Liver (tissue), 9 donors: ENCODE data around the gene ASB13. TPM values are rescaled to one million over a fixed set of nuclear protein-coding genes. Genes with fewer than 3 reads are reported as not detected.

Experiments used
- DNase-seq: peaks from one replicate; pipeline ENCODE4 v3.0.0-alpha.2; 2017; ENCODE audit warnings: low spot score
- H3K27ac ChIP-seq, 2 donors: one replicate each; pipeline ENCODE4 v1.7.0; 2013; ENCODE audit warnings: inconsistent platforms in 2 of 2, low read length in 2 of 2, control low read depth in 1 of 2, low read depth in 1 of 2, mild to moderate bottlenecking in 1 of 2
- H3K27me3 ChIP-seq, 4 donors: one replicate each; pipeline versions ENCODE4 v1.6.1 to v1.7.0; 2013; ENCODE audit warnings: low read length in 3 of 4, inconsistent platforms in 1 of 4, mild to moderate bottlenecking in 1 of 4, moderate library complexity in 1 of 4; ENCODE audit not compliant: control insufficient read depth in 4 of 4, insufficient read depth in 4 of 4
- H3K36me3 ChIP-seq, 4 donors: one replicate each; pipeline versions ENCODE4 v1.6.1 to v1.7.0; 2013; ENCODE audit warnings: low read length in 3 of 4, mild to moderate bottlenecking in 3 of 4, low read depth in 1 of 4, moderate library complexity in 1 of 4; ENCODE audit not compliant: control insufficient read depth in 4 of 4, insufficient read depth in 3 of 4
- H3K4me1 ChIP-seq, 4 donors: one replicate each; pipeline versions ENCODE4 v1.6.1 to v1.7.0; 2013; ENCODE audit warnings: low read length in 3 of 4, mild to moderate bottlenecking in 3 of 4, moderate library complexity in 1 of 4; ENCODE audit not compliant: control insufficient read depth in 4 of 4, insufficient read depth in 4 of 4
- H3K4me3 ChIP-seq, 3 donors: one replicate each; pipeline versions ENCODE4 v1.6.1 to v1.7.0; 2013; ENCODE audit warnings: low read length in 3 of 3, control low read depth in 1 of 3, low read depth in 1 of 3, mild to moderate bottlenecking in 1 of 3
- H3K9ac ChIP-seq, 2 donors: one replicate each; pipeline ENCODE4 v1.7.0; 2013; ENCODE audit warnings: low read length in 2 of 2, mild to moderate bottlenecking in 2 of 2, moderate library complexity in 2 of 2, control low read depth in 1 of 2, low read depth in 1 of 2
- H3K9me3 ChIP-seq, 4 donors: one replicate each; pipeline versions ENCODE4 v1.6.1 to v1.7.0; 2013; ENCODE audit warnings: low read length in 3 of 4; ENCODE audit not compliant: control insufficient read depth in 4 of 4
- EGR1 ChIP-seq, 2 donors: IDR thresholded peaks; 2 replicates each; pipeline ENCODE4 v1.6.1; 2016 to 2018; ENCODE audit warnings: antibody characterized with exemption in 2 of 2, low read depth in 2 of 2
- FOXA1 ChIP-seq: IDR thresholded peaks from 2 replicates; pipeline ENCODE4 v1.6.1; 2016; ENCODE audit warnings: antibody characterized with exemption
- FOXA2 ChIP-seq: IDR thresholded peaks from 2 replicates; pipeline ENCODE4 v1.6.1; 2016; ENCODE audit warnings: antibody characterized with exemption
- GABPA ChIP-seq, 2 donors: IDR thresholded peaks in 1 of 2; conservative IDR thresholded peaks in 1 of 2; 2 replicates each; pipeline ENCODE4 v1.6.1; 2016; ENCODE audit warnings: antibody characterized with exemption in 2 of 2, mild to moderate bottlenecking in 1 of 2, moderate library complexity in 1 of 2
- HNF4A ChIP-seq, 2 donors: conservative IDR thresholded peaks; 2 replicates each; pipeline ENCODE4 v1.6.1; 2016; ENCODE audit warnings: antibody characterized with exemption in 2 of 2, mild to moderate bottlenecking in 2 of 2
- HNF4G ChIP-seq: IDR thresholded peaks from 2 replicates; pipeline ENCODE4 v1.6.1; 2016; ENCODE audit warnings: antibody characterized with exemption
- JUND ChIP-seq, 2 donors: IDR thresholded peaks; 2 replicates each; pipeline ENCODE4 v1.6.1; 2016; ENCODE audit warnings: antibody characterized with exemption in 2 of 2
- MAX ChIP-seq: IDR thresholded peaks from 2 replicates; pipeline ENCODE4 v1.6.1; 2016; ENCODE audit warnings: antibody characterized with exemption
- NR2F2 ChIP-seq: IDR thresholded peaks from 2 replicates; pipeline ENCODE4 v1.6.1; 2016; ENCODE audit warnings: antibody characterized with exemption
- RAD21 ChIP-seq, 2 donors: IDR thresholded peaks; 2 replicates each; pipeline ENCODE4 v1.6.1; 2016; ENCODE audit warnings: antibody characterized with exemption in 2 of 2, mild to moderate bottlenecking in 2 of 2
- REST ChIP-seq: IDR thresholded peaks from 2 replicates; pipeline ENCODE4 v1.6.1; 2016; ENCODE audit warnings: antibody characterized with exemption, mild to moderate bottlenecking
- RXRA ChIP-seq, 2 donors: IDR thresholded peaks; 2 replicates each; pipeline ENCODE4 v1.6.1; 2017 to 2018; ENCODE audit warnings: antibody characterized with exemption in 2 of 2, mild to moderate bottlenecking in 1 of 2
- SP1 ChIP-seq: IDR thresholded peaks from 2 replicates; pipeline ENCODE4 v1.6.1; 2018; ENCODE audit warnings: antibody characterized with exemption, mild to moderate bottlenecking
- TAF1 ChIP-seq: conservative IDR thresholded peaks from 2 replicates; pipeline ENCODE4 v1.6.1; 2016; ENCODE audit warnings: antibody characterized with exemption, mild to moderate bottlenecking
- YY1 ChIP-seq: IDR thresholded peaks from 2 replicates; pipeline ENCODE4 v1.6.1; 2016; ENCODE audit warnings: antibody characterized with exemption, mild to moderate bottlenecking
- WGBS: extraction: QIAGEN DNeasy Blood & Tissue Kit; methylation state at CpG from one replicate; pipeline ENCODE4 v1.1.7; 2013; 5-methylcytosine and 5-hydroxymethylcytosine counted together
- polyA plus RNA-seq, 2 donors: library from polyadenylated mRNA; stranded (reverse) in 1 of 2; unstranded in 1 of 2; fragments of 200-250 nt in 1 of 2; fragments of >200 nt in 1 of 2; fragmentation: Nextera tagmentation in 1 of 2; extraction: Ambion mirVana in 1 of 2; gene quantifications; one replicate each; pipeline versions ENCODE4 v1.2.1 to v1.2.3, GENCODE V29; 2013 to 2015
- total RNA-seq, 2 donors: library from RNA; depleted of rRNA; stranded (reverse); fragments of >200 nt; gene quantifications; one replicate each; pipeline ENCODE4 v1.2.3, GENCODE V29; 2014
- TF ChIP-seq, protein P1 (sequence below): IDR thresholded peaks from 2 replicates; pipeline ENCODE4 v1.6.1; 2016; ENCODE audit warnings: antibody characterized with exemption
- TF ChIP-seq, protein P2 (sequence below): fragments of 150-350 bp; IDR thresholded peaks from 2 replicates; pipeline ENCODE4 v1.5.1; 2017; ENCODE audit warnings: improper control_type of control experiment, low read depth, low read length; ENCODE audit not compliant: missing input control
- TF ChIP-seq, protein P3 (sequence below): IDR thresholded peaks from 2 replicates; pipeline ENCODE4 v1.6.1; 2016; ENCODE audit warnings: antibody characterized with exemption
- donor health status: healthy.
- donor health status: healthy.
- donor health status: healthy.
- donor health status: healthy.
- donor health status: healthy.

ASB13 gene
- total and polyA plus RNA-seq, 4 donors, result 8.5 to 48.3 (median 42.5) TPM

GRCh38 chr10:5632446-5632845, 33.9 kb downstream of the ASB13 start (continued):
- TF ChIP-seq, protein P1, sequence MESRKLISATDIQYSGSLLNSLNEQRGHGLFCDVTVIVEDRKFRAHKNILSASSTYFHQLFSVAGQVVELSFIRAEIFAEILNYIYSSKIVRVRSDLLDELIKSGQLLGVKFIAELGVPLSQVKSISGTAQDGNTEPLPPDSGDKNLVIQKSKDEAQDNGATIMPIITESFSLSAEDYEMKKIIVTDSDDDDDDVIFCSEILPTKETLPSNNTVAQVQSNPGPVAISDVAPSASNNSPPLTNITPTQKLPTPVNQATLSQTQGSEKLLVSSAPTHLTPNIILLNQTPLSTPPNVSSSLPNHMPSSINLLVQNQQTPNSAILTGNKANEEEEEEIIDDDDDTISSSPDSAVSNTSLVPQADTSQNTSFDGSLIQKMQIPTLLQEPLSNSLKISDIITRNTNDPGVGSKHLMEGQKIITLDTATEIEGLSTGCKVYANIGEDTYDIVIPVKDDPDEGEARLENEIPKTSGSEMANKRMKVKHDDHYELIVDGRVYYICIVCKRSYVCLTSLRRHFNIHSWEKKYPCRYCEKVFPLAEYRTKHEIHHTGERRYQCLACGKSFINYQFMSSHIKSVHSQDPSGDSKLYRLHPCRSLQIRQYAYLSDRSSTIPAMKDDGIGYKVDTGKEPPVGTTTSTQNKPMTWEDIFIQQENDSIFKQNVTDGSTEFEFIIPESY, result no peak
- TF ChIP-seq SP1, result no peak

DNA sequence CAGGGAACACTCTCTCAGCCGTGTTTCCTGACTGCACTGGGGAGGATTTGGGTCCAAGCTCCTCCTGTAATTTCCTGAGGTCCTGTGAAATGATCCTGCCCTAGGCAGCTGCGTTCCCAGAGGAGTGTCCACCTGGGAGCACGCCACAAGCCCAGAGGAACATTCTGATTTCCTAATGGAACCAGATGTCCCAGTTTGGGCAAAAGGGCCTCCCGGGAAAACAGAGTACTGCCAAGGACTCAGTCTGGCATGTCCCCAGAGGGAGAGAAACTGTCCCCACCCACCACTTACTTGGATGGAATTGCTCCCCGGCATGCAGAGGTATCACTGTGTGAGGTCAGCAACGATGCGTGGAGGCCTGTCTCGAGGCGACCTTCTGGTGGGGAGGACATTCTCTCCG, 34.5 kb downstream of the ASB13 start:
- H3K4me1 ChIP-seq, result peaks cover 12 to 40% (median 33%) of the 10 kb centered on the region in 4 donors
- no peak for TF ChIP-seq FOXA1
- no peak for TF ChIP-seq FOXA2
- TF ChIP-seq TAF1, result no peak
- no peak for TF ChIP-seq NR2F2
- no peak for TF ChIP-seq JUND (IDR thresholded peaks at IDR 0.05)
- TF ChIP-seq REST, result no peak
- TF ChIP-seq, protein P2, sequence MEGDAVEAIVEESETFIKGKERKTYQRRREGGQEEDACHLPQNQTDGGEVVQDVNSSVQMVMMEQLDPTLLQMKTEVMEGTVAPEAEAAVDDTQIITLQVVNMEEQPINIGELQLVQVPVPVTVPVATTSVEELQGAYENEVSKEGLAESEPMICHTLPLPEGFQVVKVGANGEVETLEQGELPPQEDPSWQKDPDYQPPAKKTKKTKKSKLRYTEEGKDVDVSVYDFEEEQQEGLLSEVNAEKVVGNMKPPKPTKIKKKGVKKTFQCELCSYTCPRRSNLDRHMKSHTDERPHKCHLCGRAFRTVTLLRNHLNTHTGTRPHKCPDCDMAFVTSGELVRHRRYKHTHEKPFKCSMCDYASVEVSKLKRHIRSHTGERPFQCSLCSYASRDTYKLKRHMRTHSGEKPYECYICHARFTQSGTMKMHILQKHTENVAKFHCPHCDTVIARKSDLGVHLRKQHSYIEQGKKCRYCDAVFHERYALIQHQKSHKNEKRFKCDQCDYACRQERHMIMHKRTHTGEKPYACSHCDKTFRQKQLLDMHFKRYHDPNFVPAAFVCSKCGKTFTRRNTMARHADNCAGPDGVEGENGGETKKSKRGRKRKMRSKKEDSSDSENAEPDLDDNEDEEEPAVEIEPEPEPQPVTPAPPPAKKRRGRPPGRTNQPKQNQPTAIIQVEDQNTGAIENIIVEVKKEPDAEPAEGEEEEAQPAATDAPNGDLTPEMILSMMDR, result no peak
- peak; percentile 48 to 63 for TF ChIP-seq RXRA (IDR thresholded peaks at IDR 0.05)
- TF ChIP-seq, protein P1, result peak; percentile 33
- no peak for TF ChIP-seq GABPA (IDR thresholded peaks at IDR 0.05 in 1 of 2, conservative IDR thresholded peaks at IDR 0.05 in 1 of 2)
- TF ChIP-seq EGR1 (IDR thresholded peaks at IDR 0.05; ENCODE audit: low read depth in 2 of 2), result peak in 1 of 2 donors; percentile 38
- peak in 1 of 2 donors; percentile 27 for TF ChIP-seq RAD21 (IDR thresholded peaks at IDR 0.05)
- TF ChIP-seq MAX, result peak; percentile 67
- peak; percentile 1 for TF ChIP-seq HNF4G
- peak; percentile 23 to 71 for TF ChIP-seq HNF4A (conservative IDR thresholded peaks at IDR 0.05)
- TF ChIP-seq SP1, result peak; percentile 74
- TF ChIP-seq, protein P3, sequence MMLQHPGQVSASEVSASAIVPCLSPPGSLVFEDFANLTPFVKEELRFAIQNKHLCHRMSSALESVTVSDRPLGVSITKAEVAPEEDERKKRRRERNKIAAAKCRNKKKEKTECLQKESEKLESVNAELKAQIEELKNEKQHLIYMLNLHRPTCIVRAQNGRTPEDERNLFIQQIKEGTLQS, result no peak
- peak; percentile 73 for TF ChIP-seq YY1
- peak overlapping the region; percentile 25 to 74 for H3K27ac ChIP-seq

More for the DNA sequence above, 34.5 kb downstream of the ASB13 start:
- Histone ChIP-seq H3K9ac (no peak overlapping the region), H3K9me3 (no peaks in the 10 kb centered on the region), H3K4me3 (no peak overlapping the region), H3K27me3 (no peaks in the 10 kb centered on the region), H3K36me3 (no peaks in the 10 kb centered on the region)
- DNase-seq, result no peak
- WGBS, result 45% methylated on average over 10 of the region's 10 CpGs
